Right lobe of liver (tissue), 4 donors: ENCODE measurements around the gene GPI.

ENCODE experiments used
- POLR2A ChIP-seq: fragments of 450-650 bp; IDR thresholded peaks from one replicate; pipeline ENCODE4 v1.6.1; 2017; ENCODE audit warnings: antibody characterized with exemption, mild to moderate bottlenecking
- TF ChIP-seq, protein P1 (sequence below), 4 donors: fragments of 200-600 bp in 3 of 4; fragments of 450-650 bp in 1 of 4; IDR thresholded peaks; one replicate each; pipeline versions ENCODE4 v1.5.1 to v1.8.0; 2016 to 2022; ENCODE audit warnings: antibody characterized with exemption in 4 of 4, mild to moderate bottlenecking in 2 of 4
- donor health status: DM: no; HTN: no; CAD: no.
- donor health status: DM: no; HTN: no; CAD: no.
- donor health status: DM: no; HTN: yes; CAD: no.

DNA sequence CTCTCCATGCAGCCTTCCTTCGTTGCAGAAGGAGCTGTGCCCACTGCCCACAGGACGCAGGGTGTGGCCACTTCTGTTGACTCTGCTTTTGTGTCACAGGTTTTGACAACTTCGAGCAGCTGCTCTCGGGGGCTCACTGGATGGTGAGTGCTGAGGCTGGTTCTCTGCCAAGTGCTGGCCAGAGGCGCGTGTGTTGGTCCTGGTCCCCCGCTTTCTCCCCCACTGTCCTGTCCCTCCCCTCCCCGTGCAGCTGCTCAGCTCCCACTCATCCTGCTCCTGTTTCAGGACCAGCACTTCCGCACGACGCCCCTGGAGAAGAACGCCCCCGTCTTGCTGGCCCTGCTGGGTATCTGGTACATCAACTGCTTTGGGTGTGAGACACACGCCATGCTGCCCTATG is 28.6 kb downstream of the GPI start:
- TF ChIP-seq, protein P1, sequence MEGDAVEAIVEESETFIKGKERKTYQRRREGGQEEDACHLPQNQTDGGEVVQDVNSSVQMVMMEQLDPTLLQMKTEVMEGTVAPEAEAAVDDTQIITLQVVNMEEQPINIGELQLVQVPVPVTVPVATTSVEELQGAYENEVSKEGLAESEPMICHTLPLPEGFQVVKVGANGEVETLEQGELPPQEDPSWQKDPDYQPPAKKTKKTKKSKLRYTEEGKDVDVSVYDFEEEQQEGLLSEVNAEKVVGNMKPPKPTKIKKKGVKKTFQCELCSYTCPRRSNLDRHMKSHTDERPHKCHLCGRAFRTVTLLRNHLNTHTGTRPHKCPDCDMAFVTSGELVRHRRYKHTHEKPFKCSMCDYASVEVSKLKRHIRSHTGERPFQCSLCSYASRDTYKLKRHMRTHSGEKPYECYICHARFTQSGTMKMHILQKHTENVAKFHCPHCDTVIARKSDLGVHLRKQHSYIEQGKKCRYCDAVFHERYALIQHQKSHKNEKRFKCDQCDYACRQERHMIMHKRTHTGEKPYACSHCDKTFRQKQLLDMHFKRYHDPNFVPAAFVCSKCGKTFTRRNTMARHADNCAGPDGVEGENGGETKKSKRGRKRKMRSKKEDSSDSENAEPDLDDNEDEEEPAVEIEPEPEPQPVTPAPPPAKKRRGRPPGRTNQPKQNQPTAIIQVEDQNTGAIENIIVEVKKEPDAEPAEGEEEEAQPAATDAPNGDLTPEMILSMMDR (IDR thresholded peaks at IDR 0.05), result no peak
- no peak for TF ChIP-seq POLR2A
